HCT116 (cell line): ENCODE data around the gene ABTB2. TPM values are rescaled to one million over a fixed set of nuclear protein-coding genes. Genes with fewer than 3 reads are reported as not detected.

Experiments used
- ATAC-seq: fragments of 200-7000 bp; cut with Tn5 transposase; 2 replicates; pipeline ENCODE4 v1.9.1; 2020; ENCODE audit warnings: mild to moderate bottlenecking, moderate library complexity
- BruUV-seq: library from RNA; stranded (reverse); fragments of 400-500 nt; replicated peaks from 2 replicates; lab custom pipeline; 2021; lab: Mats Ljungman, UMichigan
- CTCF ChIA-PET: fragments of 300-600 bp; sonication (Branson Sonifier 250); formaldehyde crosslinking; loops from one replicate; lab custom pipeline; 2021; ENCODE audit warnings: antibody characterized with exemption; lab: Charles Lee
- POLR2A ChIA-PET: fragments of 300-600, 350-600 bp; sonication (Branson Sonifier 250); formaldehyde crosslinking; loops from one replicate; lab custom pipeline; 2021; ENCODE audit warnings: antibody characterized with exemption; lab: Charles Lee
- RAD21 ChIA-PET, 2 experiments: fragments of 300-600 bp; sonication (Branson Sonifier 250); formaldehyde crosslinking; loops; one replicate each; lab custom pipeline; 2023; ENCODE audit warnings: low total read pairs in 2 of 2; ENCODE audit not compliant: uncharacterized antibody in 2 of 2, unreplicated experiment in 2 of 2, low non-redundant PET in 1 of 2; lab: Charles Lee
- DNase-seq: peaks from one replicate; pipeline ENCODE4 v3.0.0-alpha.2; 2010; ENCODE audit warnings: low read depth, low spot score
- H2AFZ ChIP-seq: fragments of 200-600 bp; shearing (Covaris generic), sonication (generic); 2 replicates; pipeline ENCODE4 v1.6.1; 2017; ENCODE audit warnings: low read depth, mixed run types, mixed read lengths, antibody characterized with exemption, low read length; ENCODE audit not compliant: poor library complexity, severe bottlenecking
- H3K27ac ChIP-seq: 2 replicates; pipeline ENCODE4 v1.5.1; 2012; ENCODE audit warnings: low read depth, low read length
- H3K27me3 ChIP-seq: fragments of 200-600 bp; sonication (generic); 2 replicates; pipeline ENCODE4 v1.6.1; 2016; ENCODE audit warnings: mixed run types, low read length, mixed read lengths; ENCODE audit not compliant: insufficient read depth
- H3K36me3 ChIP-seq, 2 experiments: fragments of 200-500 bp in 1 of 2; fragments of 200-600 bp in 1 of 2; sonication (Bioruptor generic) in 1 of 2; sonication (generic) in 1 of 2; 2 replicates each; pipeline versions ENCODE4 v1.5.1 to v1.6.1; 2014 to 2016; ENCODE audit warnings: low read length in 2 of 2, inconsistent platforms in 1 of 2, mixed read lengths in 1 of 2, mixed run types in 1 of 2; ENCODE audit not compliant: insufficient read depth in 2 of 2, control insufficient read depth in 1 of 2
- H3K4me1 ChIP-seq, 2 experiments: fragments of 200-600 bp in 1 of 2; sonication (generic) in 1 of 2; 2 replicates each; pipeline versions ENCODE4 v1.5.1 to v1.6.1; 2012 to 2017; ENCODE audit warnings: low read length in 2 of 2, inconsistent platforms in 1 of 2, mild to moderate bottlenecking in 1 of 2, mixed read lengths in 1 of 2, mixed run types in 1 of 2, moderate library complexity in 1 of 2; ENCODE audit not compliant: insufficient read depth in 2 of 2, control insufficient read depth in 1 of 2
- H3K4me2 ChIP-seq: fragments of 200-600 bp; sonication (generic); 2 replicates; pipeline ENCODE4 v1.6.1; 2017; ENCODE audit warnings: mixed run types, low read length, mixed read lengths
- H3K4me3 ChIP-seq, 2 experiments: fragments of 200-600 bp in 1 of 2; sonication (generic) in 1 of 2; replicated peaks in 1 of 2; 2 replicates each; pipeline ENCODE4 v1.5.1; 2011 to 2016; ENCODE audit warnings: low read length in 2 of 2, control low read depth in 1 of 2, low read depth in 1 of 2, mild to moderate bottlenecking in 1 of 2, mixed read lengths in 1 of 2, mixed run types in 1 of 2
- H3K79me2 ChIP-seq: fragments of 200-600 bp; sonication (generic); 2 replicates; pipeline ENCODE4 v1.6.1; 2017; ENCODE audit warnings: mild to moderate bottlenecking, mixed run types, low read length, moderate library complexity, mixed read lengths; ENCODE audit not compliant: insufficient read depth
- H3K9ac ChIP-seq: fragments of 200-600 bp; sonication (generic); 2 replicates; pipeline ENCODE4 v1.6.1; 2016; ENCODE audit warnings: low read length, mixed read lengths
- H3K9me2 ChIP-seq: fragments of 200-600 bp; sonication (generic), shearing (Covaris generic); 2 replicates; pipeline ENCODE4 v1.6.1; 2017; ENCODE audit warnings: mixed run types, mild to moderate bottlenecking, moderate library complexity; ENCODE audit not compliant: insufficient read depth
- H3K9me3 ChIP-seq, 2 experiments: fragments of 200-500 bp in 1 of 2; fragments of 200-600 bp in 1 of 2; sonication (Bioruptor generic) in 1 of 2; sonication (generic) in 1 of 2; 2 replicates each; pipeline ENCODE4 v1.6.1; 2014 to 2017; ENCODE audit warnings: low read length in 2 of 2, mixed read lengths in 2 of 2, inconsistent platforms in 1 of 2, low read depth in 1 of 2, mild to moderate bottlenecking in 1 of 2, mixed run types in 1 of 2, moderate library complexity in 1 of 2; ENCODE audit not compliant: control insufficient read depth in 1 of 2, insufficient read depth in 1 of 2
- H4K20me1 ChIP-seq: fragments of 200-600 bp; sonication (generic), shearing (Covaris generic); 2 replicates; pipeline ENCODE4 v1.6.1; 2017; ENCODE audit warnings: mixed run types, mild to moderate bottlenecking, moderate library complexity; ENCODE audit not compliant: insufficient read depth
- CBX3 ChIP-seq: IDR thresholded peaks from 2 replicates; pipeline ENCODE4 v1.6.1; 2012; ENCODE audit warnings: low read depth
- CEBPB ChIP-seq: IDR thresholded peaks from 2 replicates; pipeline ENCODE4 v1.6.1; 2012; ENCODE audit warnings: low read depth
- CTCF ChIP-seq, 3 experiments: fragments of 200-600 bp in 1 of 3; sonication (generic) in 1 of 3; IDR thresholded peaks in 2 of 3; conservative IDR thresholded peaks in 1 of 3; 2 replicates each; pipeline ENCODE4 v1.5.1; 2012 to 2017; ENCODE audit warnings: low read depth in 2 of 3, low read length in 2 of 3, antibody characterized with exemption in 1 of 3, borderline replicate concordance in 1 of 3, control low read depth in 1 of 3, mild to moderate bottlenecking in 1 of 3, mixed read lengths in 1 of 3, mixed run types in 1 of 3, moderate library complexity in 1 of 3; ENCODE audit not compliant: insufficient read depth in 1 of 3
- EZH2phosphoT487 ChIP-seq: fragments of 200-600 bp; IDR thresholded peaks from 2 replicates; pipeline ENCODE4 v1.6.1; 2018; ENCODE audit warnings: antibody characterized with exemption, borderline replicate concordance
- FOSL1 ChIP-seq: IDR thresholded peaks from 2 replicates; pipeline ENCODE4 v1.6.1; 2012; ENCODE audit warnings: low read depth
- REST ChIP-seq: IDR thresholded peaks from 2 replicates; pipeline ENCODE4 v1.6.1; 2012; ENCODE audit warnings: low read depth
- intact Hi-C: fragments of 100-400 bp; cut with micrococcal nuclease; formaldehyde crosslinking; loops from 2 replicates; pipeline ENCODE4 v1.10.0; 2022
- total RNA-seq: library from RNA; stranded (reverse); gene quantifications from one replicate; pipeline ENCODE4 v1.2.1, GENCODE V29; 2021; ENCODE audit not compliant: unreplicated experiment

ABTB2 gene
- total RNA-seq, 1 experiment from 2014 or later, result 6.8 TPM

- TF ChIP-seq CBX3, result no peak
These were observed 208.5 kb downstream of the ABTB2 start (continued) for GRCh38 chr11:34149274-34149673.

GRCh38 chr11:34148504-34149165 lies 209.2 kb downstream of the ABTB2 start:
- no peaks in the 10 kb centered on the region for H3K27me3 ChIP-seq
- H3K9me2 ChIP-seq, result no peaks in the 10 kb centered on the region
- no peak overlapping the region for H3K27ac ChIP-seq
- no peaks in the 10 kb centered on the region for H4K20me1 ChIP-seq
- BruUV-seq, result no TSS peak
- ATAC-seq, result no peak
- CTCF ChIA-PET, result no interaction called here
- DNase-seq, result no peak
- intact Hi-C loops, result no loop called here
- POLR2A ChIA-PET, result interaction anchor here (0.6 kb wide), 1 partner anchor 210 kb away, joined by 3 read pairs; no protein-coding TSS in a partner anchor
- peaks cover 47 to 50% of the 10 kb centered on the region in 2 experiments for H3K36me3 ChIP-seq
- H3K4me2 ChIP-seq, result no peak overlapping the region
- RAD21 ChIA-PET, result no interaction called here
- H3K4me1 ChIP-seq, result no peaks in the 10 kb centered on the region
- H2AFZ ChIP-seq, result no peak overlapping the region
- TF ChIP-seq CTCF (IDR thresholded peaks at IDR 0.05 in 2 of 3, conservative IDR thresholded peaks at IDR 0.05 in 1 of 3; ENCODE audit: borderline replicate concordance in 1 of 3, insufficient read depth in 1 of 3, low read depth in 2 of 3, low read length in 2 of 3) (no peak), EZH2phosphoT487 (no peak), CEBPB (no peak), FOSL1 (no peak), REST (no peak)
- TF ChIP-seq, all 23 proteins: peak for 0
- Histone ChIP-seq H3K4me3 (no peak overlapping the region), H3K9me3 (no peaks in the 10 kb centered on the region), H3K79me2 (peaks cover 5% of the 10 kb centered on the region; the same call in 1 of the 2 replicates), H3K9ac (no peak overlapping the region)
